ENCODE measurements around the gene USP24.

DNA sequence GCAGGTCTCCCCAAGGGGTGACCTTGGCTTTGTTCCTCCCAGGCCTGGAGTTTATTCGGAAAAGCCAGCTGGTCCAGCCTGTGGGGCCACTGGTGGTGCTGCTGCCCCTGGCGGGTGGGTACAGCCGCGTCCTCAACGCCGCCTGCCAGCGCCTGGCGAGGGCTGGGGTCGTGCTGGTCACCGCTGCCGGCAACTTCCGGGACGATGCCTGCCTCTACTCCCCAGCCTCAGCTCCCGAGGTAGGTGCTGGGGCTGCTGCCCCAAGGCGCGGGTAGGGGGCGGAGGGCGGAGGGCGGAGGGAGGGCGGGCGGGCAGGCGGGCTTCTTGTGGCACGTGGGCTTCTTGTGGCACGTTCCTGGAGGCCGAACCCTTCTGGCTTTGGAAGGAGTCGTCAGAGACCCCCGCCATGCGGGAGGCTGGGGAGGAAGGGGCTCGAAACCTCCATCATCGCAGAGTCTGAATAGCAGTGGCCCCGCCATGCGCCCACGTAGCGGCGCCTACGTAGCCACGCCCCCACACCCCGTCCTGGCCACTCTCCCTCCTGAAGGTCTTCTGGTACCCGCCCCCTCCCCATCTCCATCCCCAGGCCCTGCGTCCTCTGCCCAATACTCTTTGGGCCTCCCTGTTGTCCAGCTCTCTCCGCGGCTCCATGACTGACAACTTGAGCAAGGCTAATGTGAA is 159.1 kb downstream of the USP24 start:
- no peak for TF ChIP-seq EZH2 (IDR thresholded peaks at IDR 0.05)
- TF ChIP-seq POLR2AphosphoS5 (IDR thresholded peaks at IDR 0.05; ENCODE audit: borderline replicate concordance, low read depth, low read length), result no peak

Data from SK-N-MC (cell line).